ENCODE measurements around the gene LYPD1. TPM values are rescaled to one million over a fixed set of nuclear protein-coding genes. Genes with fewer than 3 reads are reported as not detected.

LYPD1 gene
- polyA plus RNA-seq, 2 of the 4 experiments (the other 2 are of a cell fraction): 3.6 to 12.0 TPM

DNA sequence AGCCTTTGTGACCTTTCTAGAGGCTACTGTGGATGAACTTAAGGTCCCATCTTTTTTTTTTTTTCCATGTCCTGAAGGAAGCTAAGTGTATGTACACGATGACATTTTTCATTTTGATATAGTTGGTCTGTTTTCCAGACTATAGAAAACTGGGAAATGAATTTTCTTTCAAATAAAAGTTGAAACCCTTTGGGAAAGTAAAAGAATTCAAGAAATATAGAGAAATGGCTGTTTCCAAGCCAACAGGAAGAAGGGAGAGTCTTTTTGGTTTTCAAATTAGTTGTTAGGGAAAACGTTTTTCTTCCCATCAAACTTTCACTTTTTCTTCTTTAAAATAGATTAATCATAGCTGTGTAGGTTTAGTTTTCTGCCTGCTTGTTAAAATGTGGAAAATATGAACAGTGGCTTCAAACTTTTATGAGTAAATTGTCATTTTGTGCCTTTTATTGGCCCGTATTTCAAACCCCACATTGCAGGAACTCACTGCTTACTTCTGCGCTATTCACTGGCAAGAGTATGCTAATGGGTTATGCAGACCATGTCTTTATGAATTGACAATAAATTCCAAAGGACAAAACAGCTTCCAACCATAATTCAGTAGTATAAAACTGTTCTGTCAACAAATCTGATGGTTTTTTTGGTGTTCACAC lies 27.7 kb upstream of the LYPD1 start:
- ATAC-seq (no peak), DNase-seq (ENCODE audit: low read depth in 1 of 2, low spot score in 1 of 2) (no peak), FAIRE-seq (no peak)
- H3K9me3 ChIP-seq: no peaks in the 10 kb centered on the region
- no peaks in the 10 kb centered on the region for H3K4me1 ChIP-seq
- CTCF ChIA-PET: no interaction called here
- TF ChIP-seq HOXB5 (CRISPR knock-in tag; IDR thresholded peaks at IDR 0.05): no peak
- TF ChIP-seq EHF (CRISPR knock-in tag; IDR thresholded peaks at IDR 0.05): no peak
- no peak for TF ChIP-seq RNF2 (IDR thresholded peaks at IDR 0.05; ENCODE audit: borderline replicate concordance, low read depth)
- TF ChIP-seq NR3C1 (IDR thresholded peaks at IDR 0.05): no peak
- no peak for TF ChIP-seq RFX5 (IDR thresholded peaks at IDR 0.05)
- no peak overlapping the region for H3K27ac ChIP-seq
- POLR2A ChIA-PET: no interaction called here
- no peak overlapping the region for H3K4me3 ChIP-seq
- 46% methylated on average over 4 of the region's 4 CpGs for WGBS (ENCODE audit: missing lambda C conversion rate)
- no peak overlapping the region for H3K4me2 ChIP-seq

DNA sequence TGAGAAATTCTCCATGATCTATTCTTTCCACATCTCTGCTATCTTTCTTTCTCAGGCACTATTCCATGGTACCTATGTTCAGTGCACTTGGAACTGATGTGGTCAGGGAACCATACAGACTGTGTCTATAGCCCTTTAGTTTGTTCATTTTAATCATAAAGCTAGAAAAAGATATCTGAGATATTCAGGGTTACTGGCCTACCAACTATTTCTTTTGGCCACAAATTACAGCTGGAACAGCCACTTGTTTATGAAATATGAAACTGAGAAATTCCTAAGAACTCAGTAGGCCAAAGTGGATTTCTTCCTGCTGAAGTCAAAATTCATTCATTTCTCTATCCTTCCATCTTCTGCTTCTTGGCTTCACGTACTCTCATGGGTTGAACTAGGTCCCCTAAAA lies 22.8 kb upstream of the LYPD1 start:
- no peak overlapping the region for H3K4me2 ChIP-seq
- no peak for ATAC-seq
- no peak overlapping the region for H3K27ac ChIP-seq
- CTCF ChIA-PET: interaction anchor here (1.0 kb wide), 1 partner anchor 16 kb away, joined by 3 read pairs; no protein-coding TSS in a partner anchor
- WGBS (ENCODE audit: missing lambda C conversion rate): 69% methylated on average over 1 of the region's 1 CpG
- no peaks in the 10 kb centered on the region for H3K4me1 ChIP-seq
- DNase-seq (ENCODE audit: low read depth in 1 of 2, low spot score in 1 of 2): no peak
- no peak overlapping the region for H3K4me3 ChIP-seq
- no peaks in the 10 kb centered on the region for H3K9me3 ChIP-seq
- POLR2A ChIA-PET: no interaction called here
- FAIRE-seq: no peak
- TF ChIP-seq NFE2L2 (conservative IDR thresholded peaks at IDR 0.05; ENCODE audit: low read length) (no peak), ZNF302 (CRISPR knock-in tag; IDR thresholded peaks at IDR 0.05) (no peak), HDAC2 (IDR thresholded peaks at IDR 0.05) (no peak), CHD2 (IDR thresholded peaks at IDR 0.05; ENCODE audit: low read length, partially characterized antibody) (no peak), CBX2 (IDR thresholded peaks at IDR 0.05; ENCODE audit: borderline replicate concordance, low read depth) (no peak), MAZ (IDR thresholded peaks at IDR 0.05; ENCODE audit: borderline replicate concordance, low read depth, low read length) (no peak), JUN (IDR thresholded peaks at IDR 0.05) (no peak), SREBF2 (IDR thresholded peaks at IDR 0.05) (no peak), FOSL2 (IDR thresholded peaks at IDR 0.05) (no peak), FOSL2 (CRISPR knock-in tag; IDR thresholded peaks at IDR 0.05) (no peak), TP53 (CRISPR knock-in tag; IDR thresholded peaks at IDR 0.05) (no peak), HOXA7 (CRISPR knock-in tag; IDR thresholded peaks at IDR 0.05) (no peak), ZSCAN20 (CRISPR knock-in tag; IDR thresholded peaks at IDR 0.05) (no peak)
- TF ChIP-seq, protein P1, sequence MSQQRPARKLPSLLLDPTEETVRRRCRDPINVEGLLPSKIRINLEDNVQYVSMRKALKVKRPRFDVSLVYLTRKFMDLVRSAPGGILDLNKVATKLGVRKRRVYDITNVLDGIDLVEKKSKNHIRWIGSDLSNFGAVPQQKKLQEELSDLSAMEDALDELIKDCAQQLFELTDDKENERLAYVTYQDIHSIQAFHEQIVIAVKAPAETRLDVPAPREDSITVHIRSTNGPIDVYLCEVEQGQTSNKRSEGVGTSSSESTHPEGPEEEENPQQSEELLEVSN (IDR thresholded peaks at IDR 0.05; ENCODE audit: borderline replicate concordance, low read depth): no peak

- DNase-seq (ENCODE audit: low read depth in 1 of 2, low spot score in 1 of 2) (no peak), FAIRE-seq (no peak), ATAC-seq (no peak)
- ChIA-PET POLR2A (no interaction called here), CTCF (no interaction called here)
- H3K4me1 ChIP-seq: no peaks in the 10 kb centered on the region
- TF ChIP-seq, protein P1 (IDR thresholded peaks at IDR 0.05; ENCODE audit: borderline replicate concordance, low read depth): no peak
- TF ChIP-seq CHD4 (IDR thresholded peaks at IDR 0.05; ENCODE audit: borderline replicate concordance): no peak
- TF ChIP-seq CBX8 (IDR thresholded peaks at IDR 0.05): no peak
- no peak for TF ChIP-seq EHF (CRISPR knock-in tag; IDR thresholded peaks at IDR 0.05)
- no peak for TF ChIP-seq HOXB13 (CRISPR knock-in tag; IDR thresholded peaks at IDR 0.05; ENCODE audit: low read depth)
- no peak for TF ChIP-seq ESRRA (IDR thresholded peaks at IDR 0.05; ENCODE audit: borderline replicate concordance, low read length)
- TF ChIP-seq FOXS1 (CRISPR knock-in tag; IDR thresholded peaks at IDR 0.05): no peak
- no peak for TF ChIP-seq ZNF302 (CRISPR knock-in tag; IDR thresholded peaks at IDR 0.05)
- no peak for TF ChIP-seq NFE2L2 (conservative IDR thresholded peaks at IDR 0.05; ENCODE audit: low read length)
- no peak for TF ChIP-seq PBX3 (IDR thresholded peaks at IDR 0.05)
- no peak for TF ChIP-seq KDM1A (IDR thresholded peaks at IDR 0.05; ENCODE audit: low read depth)
- TF ChIP-seq TFCP2L1 (CRISPR knock-in tag; IDR thresholded peaks at IDR 0.05): no peak
- TF ChIP-seq CHD2 (IDR thresholded peaks at IDR 0.05; ENCODE audit: low read length, partially characterized antibody): no peak
- TF ChIP-seq POLR2A (IDR thresholded peaks at IDR 0.05; ENCODE audit: low read length): no peak
- TF ChIP-seq RFX5 (IDR thresholded peaks at IDR 0.05): no peak
- no peak for TF ChIP-seq MYC (IDR thresholded peaks at IDR 0.05; ENCODE audit: borderline replicate concordance, low read length)
- TF ChIP-seq FOSL2 (IDR thresholded peaks at IDR 0.05): no peak
- no peak for TF ChIP-seq FOSL2 (CRISPR knock-in tag; IDR thresholded peaks at IDR 0.05)
- no peak overlapping the region for H3K4me2 ChIP-seq
- 79% methylated on average over 4 of the region's 4 CpGs for WGBS (ENCODE audit: missing lambda C conversion rate)
- H3K27ac ChIP-seq: no peak overlapping the region
- no peaks in the 10 kb centered on the region for H3K9me3 ChIP-seq
- no peak overlapping the region for H3K4me3 ChIP-seq
Measured at GRCh38 chr2:132691556-132691955, 21.6 kb upstream of the LYPD1 start.

Data from A549 (cell line).